GM19452 (cell line): Measurements from ENCODE around the gene RARG.
A peak's percentile ranks its signal among the peaks of the same experiment; 100 is the strongest.

Experiments used
- ATAC-seq: cut with Tn5 transposase; IDR thresholded peaks from one replicate; pipeline ENCODE4 v1.9.1; 2021; ENCODE audit not compliant: unreplicated experiment

The RARG gene

DNA sequence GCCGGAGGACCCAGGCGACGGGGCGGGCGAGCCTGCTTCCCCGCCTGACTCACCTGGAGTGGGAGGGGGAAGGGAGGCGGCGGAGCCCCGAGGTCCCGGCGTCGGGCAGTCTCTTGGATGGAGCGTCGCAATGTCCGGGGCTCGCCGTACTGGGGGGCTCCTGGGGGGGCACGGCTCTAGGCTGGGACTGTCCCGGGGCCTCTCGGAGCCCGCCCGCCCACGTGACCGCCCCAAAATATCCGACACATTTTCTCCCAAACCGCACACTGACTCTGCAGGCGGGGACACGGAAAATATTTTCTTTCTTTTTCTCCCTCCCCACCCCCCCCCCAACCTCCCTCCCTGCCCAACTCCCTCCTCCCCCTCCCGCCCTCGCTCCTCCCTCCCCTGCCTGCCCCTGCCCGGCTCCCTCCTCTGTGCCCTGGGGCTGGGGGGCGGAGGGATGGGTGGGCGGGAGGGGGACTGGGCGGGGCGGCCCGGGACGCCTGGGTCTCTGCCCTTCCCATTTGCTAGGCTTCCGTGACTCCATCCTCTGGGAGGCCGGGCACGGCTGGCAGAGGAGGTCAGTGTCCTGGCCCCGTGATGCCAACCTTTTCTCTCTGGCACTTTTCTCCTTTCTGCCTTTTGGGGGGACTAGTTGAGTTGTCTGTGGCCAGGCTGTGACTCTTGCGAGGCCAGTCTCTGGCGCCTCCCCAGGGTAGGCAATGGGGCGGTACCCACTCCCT, at the start of gene RARG:
RARG (minus strand) TSS at position 289 of the 725 bp plus-strand sequence. CDS start 4,664 bp downstream, outside the sequence.
- ATAC-seq: no peak

- ATAC-seq: no peak
These were observed 48.0 kb upstream of the RARG start for GRCh38 chr12:53279888-53280498.

- ATAC-seq: no peak
These were observed 47.4 kb upstream of the RARG start for GRCh38 chr12:53279283-53279869.

DNA sequence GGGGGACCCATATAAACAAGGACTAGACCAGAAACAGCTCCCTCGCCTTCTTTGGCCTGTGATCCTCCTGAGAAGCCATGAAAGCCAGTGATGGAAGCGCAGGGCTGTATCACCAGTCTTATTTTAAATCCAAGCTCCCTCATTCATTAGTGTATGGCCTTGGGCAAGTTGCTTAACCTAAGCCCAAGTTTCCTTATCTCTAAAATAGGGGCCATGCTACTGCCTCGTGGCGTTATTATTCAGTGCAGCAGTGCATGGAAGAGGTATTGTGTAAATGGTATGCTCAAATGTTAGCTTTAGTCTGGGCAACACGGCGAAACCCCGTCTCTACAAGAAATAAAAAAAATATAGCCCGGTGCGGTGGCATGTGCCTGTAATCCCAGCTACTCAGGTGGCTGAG, 46.0 kb upstream of the RARG start:
- ATAC-seq: no peak

GRCh38 chr12:53276511-53276910, 44.5 kb upstream of the RARG start:
- ATAC-seq: no peak

DNA sequence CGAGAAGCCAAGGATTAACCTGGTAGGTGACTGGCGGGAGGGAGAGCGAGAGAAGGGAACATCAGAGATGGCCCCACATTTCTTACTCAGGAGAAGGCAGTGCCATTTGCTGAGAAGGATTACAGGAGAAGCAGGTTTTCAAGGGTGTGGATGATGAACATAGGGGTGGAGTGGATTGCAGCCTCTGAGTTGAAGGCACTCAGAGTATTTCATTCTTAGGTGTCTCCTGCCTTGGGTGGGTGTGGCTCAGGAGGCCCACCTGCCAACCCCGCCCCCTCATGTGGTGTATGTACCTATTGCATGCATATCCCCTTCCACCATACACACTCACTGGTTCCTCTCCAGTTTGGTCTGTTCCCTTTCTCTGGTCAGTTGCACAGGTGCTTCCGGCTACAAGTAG, 42.4 kb upstream of the RARG start:
- ATAC-seq: no peak

GRCh38 chr12:53268630-53269562, 36.9 kb upstream of the RARG start:
- no peak for ATAC-seq

- peak; percentile 80 for ATAC-seq
These were observed 36.1 kb upstream of the RARG start, which contains the start of gene ESPL1 for GRCh38 chr12:53267999-53268629. Gene ESPL1 (plus strand): TSS chr12:53268299. CDS start chr12:53268767, 468 bp downstream.

DNA sequence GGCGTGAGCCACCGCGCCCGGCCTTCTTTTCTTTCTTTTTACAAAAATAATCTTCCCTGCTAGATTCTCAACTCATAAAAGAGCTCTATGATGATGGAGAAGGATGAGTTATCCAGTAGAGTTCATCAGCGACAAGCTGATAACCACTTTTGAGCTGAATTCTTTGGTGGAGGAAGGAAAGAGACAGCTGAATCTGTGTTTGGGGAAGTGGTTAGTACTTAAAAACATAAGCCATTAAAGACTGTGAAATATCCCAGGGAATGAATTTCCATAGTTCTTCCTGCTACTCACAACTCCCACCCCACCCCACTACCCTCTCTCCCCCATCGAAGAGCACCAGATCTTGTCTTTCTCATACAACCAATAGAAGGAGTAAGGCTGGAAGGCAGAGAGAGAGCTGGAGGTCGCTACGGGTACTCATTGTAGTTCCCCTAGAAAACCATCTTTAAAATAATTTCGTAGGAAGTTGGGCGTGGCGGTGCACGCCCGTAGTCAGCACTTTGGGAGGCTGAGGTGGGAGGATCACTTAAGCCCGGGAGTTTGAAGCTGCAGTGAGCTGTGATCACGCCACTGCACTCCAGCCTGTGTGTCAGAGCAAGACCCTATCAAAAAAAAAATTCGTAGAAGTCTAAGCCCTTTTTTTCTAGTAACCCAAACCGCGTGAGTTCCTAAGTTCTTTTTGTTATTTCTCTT, 35.4 kb upstream of the RARG start:
- no peak for ATAC-seq

DNA sequence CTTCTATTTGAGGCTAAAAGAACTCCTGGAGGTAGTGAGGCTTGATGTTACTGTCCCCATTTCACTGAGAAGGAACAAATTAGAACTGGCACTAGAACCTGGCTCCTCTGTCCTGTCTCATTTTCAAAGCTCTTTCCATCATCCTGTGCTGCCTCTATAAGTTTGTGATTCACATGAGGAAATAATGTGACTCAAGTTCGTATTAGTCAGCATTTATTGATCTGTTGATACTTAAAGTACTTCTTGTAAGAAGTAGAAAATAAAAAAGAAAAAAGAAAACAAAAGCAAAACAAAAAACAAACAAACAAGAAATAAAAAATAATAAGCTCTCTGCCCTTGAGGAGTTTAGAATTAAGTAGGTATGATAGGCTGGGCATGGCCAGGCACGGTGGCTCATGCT, 33.8 kb upstream of the RARG start:
- ATAC-seq: no peak

- no peak for ATAC-seq
These were observed 27.9 kb upstream of the RARG start for GRCh38 chr12:53259891-53260290.

DNA sequence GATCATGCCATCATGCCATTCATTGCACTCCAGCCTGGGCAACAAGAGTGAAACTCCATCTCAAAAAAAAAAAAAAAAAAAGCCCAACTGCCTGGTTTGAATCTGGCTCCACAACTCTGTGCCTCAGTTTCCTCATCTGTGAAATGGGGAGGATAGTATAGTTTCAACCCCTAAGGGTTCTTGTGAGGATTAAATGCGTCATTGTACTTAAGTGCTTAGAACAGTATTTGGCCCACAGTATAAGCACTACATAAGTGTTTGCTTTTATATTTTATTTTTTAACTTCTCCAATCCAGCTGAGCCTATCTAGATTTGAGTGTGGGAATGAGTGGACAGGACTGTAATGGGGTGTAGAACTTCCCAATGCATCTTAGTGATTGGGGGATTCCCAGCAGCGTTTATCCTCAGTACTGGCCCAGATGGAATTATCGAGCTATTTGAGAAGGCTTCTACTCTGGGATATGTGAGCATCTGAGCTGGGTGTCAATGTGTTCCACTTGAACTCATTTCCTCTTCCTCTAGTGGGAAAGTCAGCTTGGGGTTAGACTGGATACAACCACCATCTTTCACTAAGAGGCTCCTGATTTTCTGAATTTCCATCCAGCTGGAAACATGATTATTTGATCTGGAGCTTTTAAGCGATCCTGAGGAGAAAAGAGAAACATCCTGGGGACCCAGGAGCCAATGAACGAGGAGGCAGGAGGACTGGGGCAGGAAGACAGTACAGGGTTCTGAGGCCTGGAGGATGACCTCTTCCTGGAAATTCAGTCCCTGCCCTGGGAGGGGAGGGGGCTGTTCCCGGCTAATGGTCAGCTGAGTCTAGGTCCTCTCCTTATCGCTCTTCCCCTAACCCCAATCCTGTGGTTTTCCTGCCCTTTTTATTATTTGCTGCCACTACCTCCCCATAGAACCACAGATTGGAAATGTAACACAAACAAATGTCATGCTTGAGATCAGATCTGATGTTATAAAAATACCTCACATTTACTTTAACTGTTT, 26.8 kb upstream of the RARG start:
- no peak for ATAC-seq

DNA sequence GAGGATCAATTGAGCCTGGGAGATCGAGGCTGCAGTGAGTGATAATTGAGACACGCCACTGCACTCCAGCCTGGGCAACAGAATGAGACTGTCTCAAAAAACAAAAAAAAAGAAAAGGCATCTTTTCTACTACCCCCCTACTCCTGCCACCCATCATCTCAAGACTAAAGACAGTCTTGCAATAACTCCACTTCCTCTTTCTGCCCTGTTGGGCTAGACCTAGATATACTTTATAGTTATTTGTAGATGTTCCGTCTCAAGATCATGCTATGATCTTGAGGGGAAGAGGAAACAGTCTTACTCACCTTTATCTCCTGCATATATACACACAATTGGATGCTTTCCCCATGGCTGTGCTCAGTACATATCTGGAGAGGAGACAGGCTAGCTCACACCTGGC, 24.0 kb upstream of the RARG start:
- ATAC-seq: no peak

DNA sequence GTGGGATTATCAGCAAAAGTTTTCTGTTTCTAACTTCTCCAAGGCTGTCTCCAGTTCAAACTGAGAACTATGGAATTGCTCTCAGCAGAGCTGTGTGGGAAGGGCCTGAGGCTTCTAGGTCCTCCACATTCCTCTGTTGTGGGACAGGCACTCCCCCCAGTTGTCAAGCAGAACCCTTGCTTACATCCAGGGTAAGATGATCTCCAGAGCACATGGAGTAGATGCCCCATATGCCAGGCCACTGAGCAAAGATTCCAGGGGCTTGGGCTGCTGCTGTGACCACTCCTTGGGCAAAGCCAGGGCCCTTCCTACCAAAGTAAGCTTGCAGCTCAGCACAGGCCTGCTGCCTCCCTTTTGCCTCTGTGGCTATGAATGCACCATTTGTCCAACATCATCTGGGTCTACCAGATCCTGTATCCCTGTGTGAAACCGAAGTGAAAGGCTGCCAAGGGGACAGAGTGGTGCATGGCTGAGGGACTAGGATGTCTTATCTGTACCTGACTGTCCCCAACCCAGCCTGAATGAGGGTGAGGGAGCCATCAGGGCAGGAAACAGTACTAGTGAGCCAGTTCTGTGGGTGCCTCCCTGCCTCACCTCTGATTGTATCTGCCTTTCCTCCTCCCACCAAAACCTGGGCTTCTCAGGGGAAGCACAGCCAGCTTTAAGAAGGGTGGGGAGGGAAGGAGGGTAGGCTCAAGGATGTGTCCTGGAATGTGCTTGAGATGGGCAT, 23.0 kb upstream of the RARG start:
- ATAC-seq: no peak

- ATAC-seq: no peak
These were observed 21.3 kb upstream of the RARG start for GRCh38 chr12:53253298-53253697.

- no peak for ATAC-seq
These were observed 20.4 kb upstream of the RARG start for GRCh38 chr12:53252349-53252916.

- ATAC-seq: peak; percentile 73
These were observed 19.7 kb upstream of the RARG start for GRCh38 chr12:53251477-53252348.
